Smooth muscle cell (in vitro differentiated cells): Measurements from ENCODE around the gene CDC14B. TPM values are rescaled to one million over a fixed set of nuclear protein-coding genes. Genes with fewer than 3 reads are reported as not detected.

Experiments used
- DNase-seq: peaks from one replicate; lab custom pipeline; 2025; ENCODE audit not compliant: unreplicated experiment; lab: John Stamatoyannopoulos, UW
- H2AFZ ChIP-seq: fragments of 200-600 bp; sonication (generic); 2 replicates; pipeline ENCODE4 v1.6.0; 2016; ENCODE audit warnings: antibody characterized with exemption, low read depth, mild to moderate bottlenecking
- H3F3A ChIP-seq: fragments of 200-600 bp; sonication (generic); 2 replicates; pipeline ENCODE4 v1.6.0; 2017; ENCODE audit warnings: antibody characterized with exemption, low read depth
- H3K27ac ChIP-seq: fragments of 200-600 bp; sonication (generic); 2 replicates; pipeline ENCODE4 v1.5.1; 2016; ENCODE audit warnings: low read depth, mild to moderate bottlenecking
- H3K27me3 ChIP-seq: fragments of 200-600 bp; sonication (generic); 2 replicates; pipeline ENCODE4 v1.6.1; 2016; ENCODE audit warnings: low read depth, mild to moderate bottlenecking
- H3K36me3 ChIP-seq: fragments of 200-600 bp; sonication (generic); 2 replicates; pipeline ENCODE4 v1.5.1; 2016; ENCODE audit warnings: low read depth
- H3K4me1 ChIP-seq: fragments of 200-600 bp; sonication (generic); 2 replicates; pipeline ENCODE4 v1.5.1; 2016; ENCODE audit warnings: low read depth
- H3K4me2 ChIP-seq: fragments of 200-600 bp; sonication (generic); 2 replicates; pipeline ENCODE4 v1.6.0; 2016; ENCODE audit warnings: mild to moderate bottlenecking
- H3K4me3 ChIP-seq: fragments of 200-600 bp; sonication (generic); 2 replicates; pipeline ENCODE4 v1.5.1; 2016; ENCODE audit warnings: mild to moderate bottlenecking
- H3K79me2 ChIP-seq: fragments of 200-600 bp; sonication (generic); 2 replicates; pipeline ENCODE4 v1.6.0; 2016; ENCODE audit warnings: low read depth, mild to moderate bottlenecking
- H3K9ac ChIP-seq: fragments of 200-600 bp; sonication (generic); 2 replicates; pipeline ENCODE4 v1.6.0; 2016; ENCODE audit warnings: low read depth
- H3K9me3 ChIP-seq: fragments of 200-600 bp; sonication (generic); replicated peaks from 2 replicates; pipeline ENCODE4 v1.5.1; 2016; ENCODE audit warnings: low read depth
- H4K20me1 ChIP-seq: fragments of 200-600 bp; sonication (generic); 2 replicates; pipeline ENCODE4 v1.6.0; 2016; ENCODE audit warnings: low read depth
- CTCF ChIP-seq: fragments of 200-600 bp; sonication (generic); IDR thresholded peaks from 2 replicates; pipeline ENCODE4 v1.5.1; 2017; ENCODE audit warnings: borderline replicate concordance, mild to moderate bottlenecking, antibody characterized with exemption; ENCODE audit not compliant: insufficient read depth, poor library complexity, severe bottlenecking
- WGBS: methylation state at CpG from one replicate; pipeline ENCODE4 v1.1.7; 2016; ENCODE audit warnings: low lambda C conversion rate; 5-methylcytosine and 5-hydroxymethylcytosine counted together
- polyA plus RNA-seq: library from polyadenylated mRNA; unstranded; fragments of >200 nt; fragmentation: Nextera tagmentation; extraction: Ambion mirVana; gene quantifications from 2 replicates; pipeline ENCODE4 v1.2.1, GENCODE V29; 2016
- total RNA-seq: library from RNA; depleted of rRNA; stranded (reverse); fragments of >200 nt; gene quantifications from 2 replicates; pipeline ENCODE4 v1.2.3, GENCODE V29; 2014

CDC14B gene
- total and polyA plus RNA-seq, 2 experiments from 2014 or later = 5.7 to 16.0 TPM

- Histone ChIP-seq H3K4me1 (peaks cover 5% of the 10 kb centered on the region), H3K27ac (peak overlapping the region; percentile 29), H3K4me2 (peak overlapping the region; percentile 76), H3K79me2 (peaks cover 32% of the 10 kb centered on the region), H3K27me3 (no peaks in the 10 kb centered on the region), H3K4me3 (no peak overlapping the region), H2AFZ (no peak overlapping the region), H3K9me3 (no peaks in the 10 kb centered on the region), H3F3A (peaks cover 5% of the 10 kb centered on the region), H3K9ac (no peak overlapping the region), H3K36me3 (no peaks in the 10 kb centered on the region), H4K20me1 (peaks cover 85% of the 10 kb centered on the region)
- no peak for DNase-seq
- WGBS = 48% methylated on average over 12 of the region's 12 CpGs
- TF ChIP-seq CTCF = no peak
These were observed 7.3 kb downstream of the CDC14B start for GRCh38 chr9:96612105-96612965.

GRCh38 chr9:96611302-96611701 is 8.3 kb downstream of the CDC14B start:
- WGBS = 99% methylated on average over 3 of the region's 3 CpGs
- no peak for TF ChIP-seq CTCF
- Histone ChIP-seq H3K36me3 (no peaks in the 10 kb centered on the region), H3K27me3 (no peaks in the 10 kb centered on the region), H3K4me1 (peaks cover 5% of the 10 kb centered on the region), H3K4me2 (no peak overlapping the region), H4K20me1 (peaks cover 74% of the 10 kb centered on the region), H3K27ac (no peak overlapping the region), H3K9ac (no peak overlapping the region), H3K4me3 (no peak overlapping the region), H3K79me2 (peaks cover 32% of the 10 kb centered on the region), H3K9me3 (no peaks in the 10 kb centered on the region), H2AFZ (no peak overlapping the region), H3F3A (peaks cover 4% of the 10 kb centered on the region)
- no peak for DNase-seq

- no peak overlapping the region for H3K27ac ChIP-seq
- peaks cover 68% of the 10 kb centered on the region for H4K20me1 ChIP-seq
- peaks cover 5% of the 10 kb centered on the region for H3K4me1 ChIP-seq
- no peak overlapping the region for H3K9ac ChIP-seq
- TF ChIP-seq CTCF = no peak
- no peaks in the 10 kb centered on the region for H3K27me3 ChIP-seq
- H3K9me3 ChIP-seq = no peaks in the 10 kb centered on the region
- H3K36me3 ChIP-seq = no peaks in the 10 kb centered on the region
- H3K4me2 ChIP-seq = no peak overlapping the region
- H3K79me2 ChIP-seq = peaks cover 32% of the 10 kb centered on the region
- H2AFZ ChIP-seq = no peak overlapping the region
- peaks cover 4% of the 10 kb centered on the region for H3F3A ChIP-seq
- H3K4me3 ChIP-seq = no peak overlapping the region
- DNase-seq = no peak
These were observed 9.9 kb downstream of the CDC14B start for GRCh38 chr9:96609732-96610131.

GRCh38 chr9:96607971-96608370 is 11.7 kb downstream of the CDC14B start:
- peaks cover 34% of the 10 kb centered on the region for H3K79me2 ChIP-seq
- no peak overlapping the region for H2AFZ ChIP-seq
- H3K36me3 ChIP-seq = no peaks in the 10 kb centered on the region
- H3K9me3 ChIP-seq = no peaks in the 10 kb centered on the region
- H3K4me1 ChIP-seq = peaks cover 5% of the 10 kb centered on the region
- no peak for TF ChIP-seq CTCF
- H3K4me2 ChIP-seq = no peak overlapping the region
- WGBS = 79% methylated on average over 3 of the region's 3 CpGs
- H3K9ac ChIP-seq = no peak overlapping the region
- H4K20me1 ChIP-seq = peaks cover 65% of the 10 kb centered on the region
- H3K4me3 ChIP-seq = no peak overlapping the region
- H3K27me3 ChIP-seq = no peaks in the 10 kb centered on the region
- H3F3A ChIP-seq = peaks cover 4% of the 10 kb centered on the region
- DNase-seq = no peak
- no peak overlapping the region for H3K27ac ChIP-seq
